NB4 (cell line): Measurements from ENCODE around the gene SMARCA2.

ENCODE experiments used
- CTCF ChIP-seq: IDR thresholded peaks from one replicate; pipeline ENCODE4 v1.5.1; 2012; ENCODE audit warnings: low read depth, low read length
- MAX ChIP-seq: IDR thresholded peaks from 2 replicates; pipeline ENCODE4 v1.6.1; 2011; ENCODE audit warnings: low read depth, low read length
- MYC ChIP-seq: IDR thresholded peaks from 2 replicates; pipeline ENCODE4 v1.6.1; 2011; ENCODE audit warnings: low read depth, low read length
- POLR2A ChIP-seq: IDR thresholded peaks from 2 replicates; pipeline ENCODE4 v1.6.1; 2011; ENCODE audit warnings: mild to moderate bottlenecking; ENCODE audit not compliant: insufficient read length; ENCODE audit errors: extremely low read depth

DNA sequence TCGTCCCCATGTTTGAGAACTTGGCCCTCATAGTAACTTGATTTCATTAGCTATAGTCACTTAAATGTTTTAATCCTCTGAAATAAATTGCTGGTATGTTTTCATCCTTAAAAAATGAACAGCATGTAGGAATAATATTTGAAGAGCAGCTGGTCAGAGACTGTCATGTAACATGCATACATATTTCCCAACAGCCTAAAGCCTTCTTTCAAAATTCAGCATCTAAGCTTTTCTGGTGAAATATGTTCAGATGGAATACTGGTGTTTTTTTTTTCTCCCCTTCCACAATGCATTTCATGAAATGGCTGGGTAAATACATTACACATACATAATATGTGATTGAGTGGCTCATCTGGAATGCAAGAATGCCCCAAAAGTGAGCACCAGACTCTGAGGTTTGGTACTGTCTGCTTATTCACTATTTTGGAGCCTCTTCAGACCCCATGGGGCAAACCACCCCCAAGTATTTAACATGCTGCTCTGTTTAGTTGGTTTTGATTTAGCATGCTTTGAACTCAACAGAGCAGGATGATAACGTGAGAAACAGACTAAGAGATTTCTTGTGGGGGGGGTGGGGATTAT, 94.0 kb downstream of the SMARCA2 start:
- TF ChIP-seq CTCF (no peak), POLR2A (no peak), MYC (no peak), MAX (no peak)
